HepG2 (cell line): Measurements from ENCODE around the gene EVA1A. TPM values are rescaled to one million over a fixed set of nuclear protein-coding genes. Genes with fewer than 3 reads are reported as not detected.
A peak's percentile ranks its signal among the peaks of the same experiment; 100 is the strongest.

Experiments
- ARNT2 ChIP-seq: sonication (generic); formaldehyde crosslinking; IDR thresholded peaks from 2 replicates; pipeline ENCODE4 v1.8.0; 2022; ENCODE audit warnings: mild to moderate bottlenecking, low read depth, missing genetic modification reagents, moderate library complexity
- ATF7 ChIP-seq, 2 experiments: fragments of 450-650 bp in 1 of 2; sonication (generic) in 1 of 2; formaldehyde crosslinking in 1 of 2; IDR thresholded peaks; 2 replicates each; pipeline versions ENCODE4 v1.4.0 to v1.6.1; 2016 to 2020; ENCODE audit warnings: antibody characterized with exemption in 1 of 2, mild to moderate bottlenecking in 1 of 2, missing genetic modification reagents in 1 of 2
- EEA1 ChIP-seq: sonication (generic); formaldehyde crosslinking; IDR thresholded peaks from 2 replicates; pipeline ENCODE4 v1.5.1; 2020; ENCODE audit warnings: mild to moderate bottlenecking, missing genetic modification reagents, borderline replicate concordance
- GATAD1 ChIP-seq: IDR thresholded peaks from 2 replicates; pipeline ENCODE4 v1.6.1; 2016; ENCODE audit warnings: missing genetic modification reagents, missing compliant biosample characterization
- HNF4A ChIP-seq: sonication (generic); formaldehyde crosslinking; IDR thresholded peaks from 2 replicates; pipeline ENCODE4 v1.4.0; 2020; ENCODE audit warnings: missing genetic modification reagents
- JUNB ChIP-seq: sonication (generic); formaldehyde crosslinking; IDR thresholded peaks from 2 replicates; pipeline ENCODE4 v1.8.0; 2022; ENCODE audit warnings: missing genetic modification reagents, mild to moderate bottlenecking, borderline replicate concordance
- KAT8 ChIP-seq: IDR thresholded peaks from 2 replicates; pipeline ENCODE4 v1.6.1; 2016; ENCODE audit warnings: missing genetic modification reagents, missing compliant biosample characterization
- MYPOP ChIP-seq: sonication (generic); formaldehyde crosslinking; IDR thresholded peaks from 2 replicates; pipeline ENCODE4 v1.8.1; 2023; ENCODE audit warnings: mild to moderate bottlenecking, moderate library complexity, missing genetic modification reagents
- PAWR ChIP-seq: sonication (generic); formaldehyde crosslinking; IDR thresholded peaks from 2 replicates; pipeline ENCODE4 v1.4.0; 2020; ENCODE audit warnings: missing genetic modification reagents, mild to moderate bottlenecking, borderline replicate concordance
- PCBP2 ChIP-seq: fragments of 200-400 bp; formaldehyde crosslinking; optimal IDR thresholded peaks from 2 replicates; pipeline ENCODE3; 2018; ENCODE audit warnings: low read length, low read depth; ENCODE audit not compliant: poor library complexity, severe bottlenecking
- SP1 ChIP-seq, 2 experiments: fragments of 450-650 bp in 1 of 2; sonication (generic) in 1 of 2; formaldehyde crosslinking in 1 of 2; IDR thresholded peaks; 2 replicates each; pipeline versions ENCODE4 v1.4.0 to v1.6.1; 2016 to 2020; ENCODE audit warnings: missing genetic modification reagents in 1 of 2
- TEAD3 ChIP-seq: optimal IDR thresholded peaks from 2 replicates; pipeline ENCODE3; 2016; ENCODE audit warnings: borderline replicate concordance
- ZBTB26 ChIP-seq: IDR thresholded peaks from 2 replicates; pipeline ENCODE4 v1.6.1; 2016; ENCODE audit warnings: missing compliant biosample characterization, missing genetic modification reagents, borderline replicate concordance
- ZHX1 ChIP-seq: sonication (generic); formaldehyde crosslinking; IDR thresholded peaks from 2 replicates; pipeline ENCODE4 v1.8.1; 2022; ENCODE audit warnings: low read depth, mild to moderate bottlenecking, missing genetic modification reagents
- ZNF441 ChIP-seq: sonication (generic); formaldehyde crosslinking; IDR thresholded peaks from 2 replicates; pipeline ENCODE4 v1.7.0; 2021; ENCODE audit warnings: missing genetic modification reagents, borderline replicate concordance
- ZSCAN5A ChIP-seq: sonication (generic); formaldehyde crosslinking; IDR thresholded peaks from 2 replicates; pipeline ENCODE4 v1.8.0; 2022; ENCODE audit warnings: mild to moderate bottlenecking, missing genetic modification reagents, borderline replicate concordance
- polyA plus RNA-seq, 8 experiments: library from polyadenylated mRNA; depleted of rRNA in 3 of 8; stranded (reverse) in 7 of 8; unstranded in 1 of 8; fragments of >200 nt; fragmentation: Illumina TruSeq in 4 of 8; extraction: Trizol in 4 of 8; gene quantifications; 2 replicates each; pipeline versions ENCODE4 v1.2.1 to v1.2.3, GENCODE V29; 2011 to 2016; ENCODE audit warnings: low read depth in 4 of 8, missing spikeins in 1 of 8, mixed read lengths in 1 of 8; ENCODE audit not compliant: insufficient read depth in 1 of 8
- total RNA-seq, 5 experiments: library from RNA; depleted of rRNA; stranded (reverse); fragments of >200 nt; fragmentation: Illumina TruSeq; extraction: Trizol; gene quantifications; 2 replicates each; pipeline ENCODE4 v1.2.3, GENCODE V29; 2016; ENCODE audit warnings: low read depth in 1 of 5
- TF ChIP-seq, protein P1 (sequence below): sonication (generic); formaldehyde crosslinking; IDR thresholded peaks from 2 replicates; pipeline ENCODE4 v1.9.0; 2022; ENCODE audit warnings: low read depth, missing genetic modification reagents

The EVA1A gene
- total and polyA plus RNA-seq, 2 of the 13 experiments (the other 11 are each of a cell fraction or from before 2014, with no cell fraction given): 57.5 to 57.8 TPM

DNA sequence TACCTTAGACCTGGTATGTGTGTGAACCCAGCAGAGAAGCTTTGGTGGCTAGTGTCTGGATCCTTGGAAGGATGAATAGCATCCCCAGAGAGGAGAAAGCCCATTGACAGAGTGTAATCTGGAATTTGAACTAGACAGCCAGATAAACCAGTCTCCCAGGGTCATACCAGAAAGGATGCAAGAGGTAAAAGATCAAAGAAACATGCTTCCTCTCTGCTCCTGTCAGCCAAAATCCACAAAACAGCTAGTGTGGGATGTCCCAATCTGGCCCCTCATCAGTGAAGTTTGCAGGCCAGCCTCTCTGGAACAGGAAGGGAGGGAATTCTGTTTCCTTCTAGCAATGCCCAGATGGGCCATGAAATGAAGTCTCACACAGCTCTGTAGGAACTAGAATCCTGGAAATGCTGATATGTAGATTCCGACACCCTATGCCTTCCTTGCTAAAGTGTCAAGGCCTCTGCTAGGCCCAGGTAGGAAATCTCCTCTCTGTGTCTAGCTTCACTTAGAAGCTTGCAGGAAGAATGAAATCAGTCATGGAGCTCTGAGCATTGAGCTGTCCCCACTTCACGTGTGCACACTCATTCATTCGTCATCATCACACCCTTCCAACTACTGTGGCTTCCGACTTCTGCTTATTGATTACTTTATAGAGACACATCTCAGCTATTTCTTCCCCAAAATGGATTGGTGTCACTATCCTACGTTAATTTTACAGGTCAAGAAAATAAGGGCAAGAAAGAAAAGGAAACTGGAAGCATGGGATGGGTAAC lies 38.0 kb downstream of the EVA1A start (continued):
- peak; percentile 85; the same call in 1 of the 2 replicates for TF ChIP-seq ZSCAN5A
- peak; percentile 68; the same call in 1 of the 2 replicates for TF ChIP-seq GATAD1
- TF ChIP-seq ZHX1 (CRISPR knock-in tag): peak; percentile 48; the same call in 1 of the 2 replicates
- no peak for TF ChIP-seq SP1 (IDR thresholded peaks at IDR 0.05)
- 0 out of 2 replicates have a peak, but pooled peaks have one; percentile 30 for TF ChIP-seq SP1 (CRISPR knock-in tag; IDR thresholded peaks at IDR 0.05)
- TF ChIP-seq HNF4A (CRISPR knock-in tag): peak; percentile 99
- peak; percentile 72 for TF ChIP-seq KAT8 (CRISPR knock-in tag)
- TF ChIP-seq TEAD3 (CRISPR knock-in tag): peak; percentile 96
- TF ChIP-seq PCBP2: no peak
- TF ChIP-seq JUNB (CRISPR knock-in tag): no peak
- TF ChIP-seq, protein P1, sequence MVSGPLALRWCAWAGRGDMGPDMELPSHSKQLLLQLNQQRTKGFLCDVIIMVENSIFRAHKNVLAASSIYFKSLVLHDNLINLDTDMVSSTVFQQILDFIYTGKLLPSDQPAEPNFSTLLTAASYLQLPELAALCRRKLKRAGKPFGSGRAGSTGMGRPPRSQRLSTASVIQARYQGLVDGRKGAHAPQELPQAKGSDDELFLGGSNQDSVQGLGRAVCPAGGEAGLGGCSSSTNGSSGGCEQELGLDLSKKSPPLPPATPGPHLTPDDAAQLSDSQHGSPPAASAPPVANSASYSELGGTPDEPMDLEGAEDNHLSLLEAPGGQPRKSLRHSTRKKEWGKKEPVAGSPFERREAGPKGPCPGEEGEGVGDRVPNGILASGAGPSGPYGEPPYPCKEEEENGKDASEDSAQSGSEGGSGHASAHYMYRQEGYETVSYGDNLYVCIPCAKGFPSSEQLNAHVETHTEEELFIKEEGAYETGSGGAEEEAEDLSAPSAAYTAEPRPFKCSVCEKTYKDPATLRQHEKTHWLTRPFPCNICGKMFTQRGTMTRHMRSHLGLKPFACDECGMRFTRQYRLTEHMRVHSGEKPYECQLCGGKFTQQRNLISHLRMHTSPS (CRISPR knock-in tag): peak; percentile 32; the same call in 1 of the 2 replicates
- TF ChIP-seq MYPOP (CRISPR knock-in tag): no peak
- TF ChIP-seq PAWR (CRISPR knock-in tag): no peak
- peak; percentile 91 for TF ChIP-seq ARNT2
- TF ChIP-seq EEA1 (CRISPR knock-in tag): no peak
- no peak for TF ChIP-seq ZBTB26 (CRISPR knock-in tag)
- no peak; the same call in 1 of the 2 replicates for TF ChIP-seq ATF7 (IDR thresholded peaks at IDR 0.05)
- TF ChIP-seq ATF7 (CRISPR knock-in tag; IDR thresholded peaks at IDR 0.05): peak; percentile 90
- TF ChIP-seq ZNF441 (CRISPR knock-in tag): no peak
